ENCODE measurements around the gene LUZP2.

GRCh38 chr11:24478718-24479117 lies 18.1 kb upstream of the LUZP2 start:
- TF ChIP-seq CTCF (IDR thresholded peaks at IDR 0.05) (no peak), EP300 (IDR thresholded peaks at IDR 0.05) (no peak), POLR2A (IDR thresholded peaks at IDR 0.05) (no peak)

All from tibial nerve (tissue), 4 donors.